ENCODE measurements around the gene ADAM29. TPM values are rescaled to one million over a fixed set of nuclear protein-coding genes. Genes with fewer than 3 reads are reported as not detected.

The ADAM29 gene
- total RNA-seq, 1 donor from 2014 or later: not detected

GRCh38 chr4:174874898-174875297 lies 43.3 kb upstream of the ADAM29 start:
- Mint-ChIP-seq H3K36me3 (no peaks in the 10 kb centered on the region), H3K27me3 (no peaks in the 10 kb centered on the region), H3K4me3 (no peak overlapping the region), H3K4me1 (ENCODE audit: unreplicated experiment) (no peaks in the 10 kb centered on the region), H3K9me3 (peaks cover 8% of the 10 kb centered on the region), H3K27ac (no peak overlapping the region)
- no peak for DNase-seq (ENCODE audit: extremely low spot score, unreplicated experiment)
- TF ChIP-seq, protein P1, sequence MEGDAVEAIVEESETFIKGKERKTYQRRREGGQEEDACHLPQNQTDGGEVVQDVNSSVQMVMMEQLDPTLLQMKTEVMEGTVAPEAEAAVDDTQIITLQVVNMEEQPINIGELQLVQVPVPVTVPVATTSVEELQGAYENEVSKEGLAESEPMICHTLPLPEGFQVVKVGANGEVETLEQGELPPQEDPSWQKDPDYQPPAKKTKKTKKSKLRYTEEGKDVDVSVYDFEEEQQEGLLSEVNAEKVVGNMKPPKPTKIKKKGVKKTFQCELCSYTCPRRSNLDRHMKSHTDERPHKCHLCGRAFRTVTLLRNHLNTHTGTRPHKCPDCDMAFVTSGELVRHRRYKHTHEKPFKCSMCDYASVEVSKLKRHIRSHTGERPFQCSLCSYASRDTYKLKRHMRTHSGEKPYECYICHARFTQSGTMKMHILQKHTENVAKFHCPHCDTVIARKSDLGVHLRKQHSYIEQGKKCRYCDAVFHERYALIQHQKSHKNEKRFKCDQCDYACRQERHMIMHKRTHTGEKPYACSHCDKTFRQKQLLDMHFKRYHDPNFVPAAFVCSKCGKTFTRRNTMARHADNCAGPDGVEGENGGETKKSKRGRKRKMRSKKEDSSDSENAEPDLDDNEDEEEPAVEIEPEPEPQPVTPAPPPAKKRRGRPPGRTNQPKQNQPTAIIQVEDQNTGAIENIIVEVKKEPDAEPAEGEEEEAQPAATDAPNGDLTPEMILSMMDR (conservative IDR thresholded peaks at IDR 0.05): no peak

DNA sequence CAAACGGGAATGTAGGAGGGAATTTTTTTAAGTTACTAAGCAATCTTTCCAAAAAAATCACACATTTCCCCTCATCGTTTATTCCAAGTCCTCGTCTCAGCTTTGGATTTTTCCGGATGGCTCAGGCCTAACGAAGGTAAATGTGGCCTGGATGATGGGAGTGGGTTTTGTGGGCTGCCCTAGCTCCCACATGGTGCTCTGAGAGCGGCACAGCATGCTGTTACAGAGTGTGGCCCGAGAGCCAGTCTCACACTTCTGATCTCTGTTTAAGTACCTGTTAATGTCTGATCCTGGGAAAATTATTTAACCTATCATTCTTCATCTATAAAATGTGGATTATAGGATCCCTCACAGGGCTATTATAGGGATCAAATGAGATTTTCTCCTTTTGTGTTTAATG lies 38.2 kb upstream of the ADAM29 start:
- Mint-ChIP-seq H3K4me3 (no peak overlapping the region), H3K36me3 (no peaks in the 10 kb centered on the region), H3K9me3 (peaks cover 3% of the 10 kb centered on the region), H3K4me1 (ENCODE audit: unreplicated experiment) (no peaks in the 10 kb centered on the region), H3K27ac (no peak overlapping the region), H3K27me3 (no peaks in the 10 kb centered on the region)
- no peak for DNase-seq (ENCODE audit: extremely low spot score, unreplicated experiment)
- TF ChIP-seq, protein P1 (conservative IDR thresholded peaks at IDR 0.05): no peak

GRCh38 chr4:174882317-174882992 lies 35.7 kb upstream of the ADAM29 start:
- Mint-ChIP-seq H3K36me3 (no peaks in the 10 kb centered on the region), H3K27me3 (no peaks in the 10 kb centered on the region), H3K4me3 (no peak overlapping the region), H3K27ac (no peak overlapping the region), H3K4me1 (ENCODE audit: unreplicated experiment) (no peaks in the 10 kb centered on the region), H3K9me3 (no peaks in the 10 kb centered on the region)
- DNase-seq (ENCODE audit: extremely low spot score, unreplicated experiment): no peak
- TF ChIP-seq, protein P1 (conservative IDR thresholded peaks at IDR 0.05): no peak

DNA sequence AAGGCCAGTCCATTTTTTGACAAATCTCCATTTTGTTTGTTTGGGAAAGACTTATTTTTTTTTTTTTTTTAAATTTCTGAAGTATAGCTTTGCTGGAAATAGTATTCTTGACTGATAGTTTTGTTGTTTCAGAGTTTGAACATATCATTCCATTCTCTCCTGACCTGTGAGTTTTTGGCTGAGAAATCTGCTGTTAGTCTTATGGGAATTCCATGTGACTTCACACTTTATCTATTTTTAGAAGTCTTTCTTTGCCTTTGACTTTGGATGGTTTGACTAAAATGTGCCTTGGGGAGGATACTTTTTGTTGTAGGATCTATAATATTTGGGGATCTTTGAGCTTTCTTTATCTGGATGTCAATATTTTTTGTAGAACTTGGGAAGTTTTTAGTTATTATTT lies 10.7 kb upstream of the ADAM29 start:
- Mint-ChIP-seq H3K36me3 (no peaks in the 10 kb centered on the region), H3K9me3 (no peaks in the 10 kb centered on the region), H3K4me3 (no peak overlapping the region), H3K27me3 (peaks cover 2% of the 10 kb centered on the region), H3K4me1 (ENCODE audit: unreplicated experiment) (no peaks in the 10 kb centered on the region), H3K27ac (no peak overlapping the region)
- TF ChIP-seq, protein P1 (conservative IDR thresholded peaks at IDR 0.05): no peak
- DNase-seq (ENCODE audit: extremely low spot score, unreplicated experiment): no peak

GRCh38 chr4:174910271-174910670 lies 7.9 kb upstream of the ADAM29 start:
- no peaks in the 10 kb centered on the region for H3K36me3 Mint-ChIP-seq
- H3K9me3 Mint-ChIP-seq: no peaks in the 10 kb centered on the region
- DNase-seq (ENCODE audit: extremely low spot score, unreplicated experiment): no peak
- no peaks in the 10 kb centered on the region for H3K27me3 Mint-ChIP-seq
- H3K4me3 Mint-ChIP-seq: no peak overlapping the region
- H3K27ac Mint-ChIP-seq: no peak overlapping the region
- no peaks in the 10 kb centered on the region for H3K4me1 Mint-ChIP-seq (ENCODE audit: unreplicated experiment)
- TF ChIP-seq, protein P1 (conservative IDR thresholded peaks at IDR 0.05): no peak

Data from type B pancreatic cell (in vitro differentiated cells).